ENCODE data around the gene CCDC57.
"Not testable (repeated sequence)": the region's sequence is repeated elsewhere in the genome, so short reads cannot be mapped to it uniquely, and the experiment has no call there.

The CCDC57 gene

GRCh38 chr17:82149401-82150099 lies 63.1 kb downstream of the CCDC57 start:
- no peak for DNase-seq

- no peak for DNase-seq
Observed at GRCh38 chr17:82148997-82149396, 63.6 kb downstream of the CCDC57 start.

GRCh38 chr17:82148011-82148410 lies 64.6 kb downstream of the CCDC57 start:
- DNase-seq: no peak

- no peak for DNase-seq
Observed at GRCh38 chr17:82146663-82147654, 65.7 kb downstream of the CCDC57 start.

GRCh38 chr17:82145550-82146155 lies 67.0 kb downstream of the CCDC57 start:
- no peak for DNase-seq

GRCh38 chr17:82143333-82143732 lies 69.3 kb downstream of the CCDC57 start:
- DNase-seq: no peak

GRCh38 chr17:82139961-82140360 lies 72.7 kb downstream of the CCDC57 start:
- not testable (repeated sequence) for DNase-seq

GRCh38 chr17:82138511-82138992 lies 74.1 kb downstream of the CCDC57 start:
- DNase-seq: no peak

- DNase-seq: no peak
Observed at GRCh38 chr17:82134101-82134500, 78.5 kb downstream of the CCDC57 start.

GRCh38 chr17:82133166-82133953 lies 79.3 kb downstream of the CCDC57 start:
- not testable (repeated sequence) for DNase-seq

- DNase-seq: no peak
Observed at GRCh38 chr17:82129095-82129494, 83.5 kb downstream of the CCDC57 start.

GRCh38 chr17:82128287-82128686 lies 84.4 kb downstream of the CCDC57 start:
- DNase-seq: no peak

- no peak for DNase-seq
Observed at GRCh38 chr17:82127704-82128103, 84.9 kb downstream of the CCDC57 start.

- DNase-seq: no peak
Observed at GRCh38 chr17:82127315-82127595, 85.4 kb downstream of the CCDC57 start.

- DNase-seq: no peak
Observed at GRCh38 chr17:82126556-82127314, 85.9 kb downstream of the CCDC57 start.

- DNase-seq: no peak
Observed at GRCh38 chr17:82124101-82124500, 88.5 kb downstream of the CCDC57 start.

- no peak for DNase-seq
Observed at GRCh38 chr17:82121660-82122629, 90.7 kb downstream of the CCDC57 start.

- no peak for DNase-seq
Observed at GRCh38 chr17:82121246-82121645, 91.4 kb downstream of the CCDC57 start.

- DNase-seq: no peak
Observed at GRCh38 chr17:82120148-82120547, 92.5 kb downstream of the CCDC57 start.

GRCh38 chr17:82118815-82119380 lies 93.7 kb downstream of the CCDC57 start:
- no peak for DNase-seq

Data from GDM1 (cell line).